Right lobe of liver (tissue), 6 donors: ENCODE results near the gene TNFAIP8L1. TPM values are rescaled to one million over a fixed set of nuclear protein-coding genes. Genes with fewer than 3 reads are reported as not detected.

ENCODE experiments used
- ATAC-seq, 4 donors: fragments of 200-7000 bp; cut with Tn5 transposase; one replicate each; pipeline ENCODE4 v1.9.1; 2020; ENCODE audit warnings: mild to moderate bottlenecking in 4 of 4, moderate library complexity in 4 of 4
- DNase-seq, 3 donors: peaks; one replicate each; pipeline ENCODE4 v3.0.0-alpha.2; 2020
- H3K27ac ChIP-seq, 3 donors: fragments of 200-600 bp; one replicate each; pipeline ENCODE4 v1.8.0; 2022
- H3K27me3 ChIP-seq, 2 donors: fragments of 200-600 bp; one replicate each; pipeline ENCODE4 v1.8.0; 2022
- H3K36me3 ChIP-seq, 4 donors: fragments of 200-600 bp; sonication (generic) in 1 of 4; one replicate each; pipeline versions ENCODE4 v1.5.1 to v1.8.0; 2017 to 2022; ENCODE audit warnings: control low read depth in 1 of 4
- H3K4me1 ChIP-seq, 4 donors: fragments of 200-600 bp; sonication (generic) in 1 of 4; one replicate each; pipeline versions ENCODE4 v1.5.1 to v1.8.0; 2017 to 2022; ENCODE audit warnings: control low read depth in 1 of 4
- H3K4me3 ChIP-seq, 3 donors: fragments of 200-600 bp; one replicate each; pipeline ENCODE4 v1.8.0; 2022
- H3K9me3 ChIP-seq, 4 donors: fragments of 200-600 bp; sonication (generic) in 1 of 4; one replicate each; pipeline versions ENCODE4 v1.5.1 to v1.8.0; 2017 to 2022; ENCODE audit warnings: control low read depth in 1 of 4
- CTCF ChIP-seq, 4 donors: fragments of 200-600 bp in 3 of 4; fragments of 450-650 bp in 1 of 4; IDR thresholded peaks; one replicate each; pipeline versions ENCODE4 v1.5.1 to v1.8.0; 2016 to 2022; ENCODE audit warnings: antibody characterized with exemption in 4 of 4, mild to moderate bottlenecking in 2 of 4
- POLR2A ChIP-seq: fragments of 450-650 bp; IDR thresholded peaks from one replicate; pipeline ENCODE4 v1.6.1; 2017; ENCODE audit warnings: antibody characterized with exemption, mild to moderate bottlenecking
- WGBS: methylation state at CpG from one replicate; pipeline ENCODE4 v1.1.6; 2018; ENCODE audit warnings: low coverage, low lambda C conversion rate; ENCODE audit not compliant: insufficient coverage; ENCODE audit errors: missing lambda C conversion rate; 5-methylcytosine and 5-hydroxymethylcytosine counted together
- intact Hi-C, 2 donors: fragments of 100-400 bp; cut with DNase I; formaldehyde crosslinking; loops; one replicate each; pipeline versions ENCODE4 v1.11.2 to v1.14.1; 2022
- total RNA-seq, 6 experiments: library from RNA; depleted of rRNA in 2 of 6; stranded (reverse); fragments of >200 nt in 2 of 6; fragmentation: NEBNext Ultra II Directional in 3 of 6; extraction: Animal tissue kit (Norgen Biotek cat#: 25700) in 3 of 6; gene quantifications; one replicate each; pipeline versions ENCODE4 v1.1.0 to v1.2.4, GENCODE V29; 2016 to 2023
- donor health status: DM: no; HTN: yes; CAD: no.
- donor health status: DM: no; HTN: no; CAD: no.
- donor health status: DM: no; HTN: no; CAD: no.
- donor health status: DM: no; HTN: yes; CAD: no.
- donor health status: DM: no; HTN: yes; CAD: no.

TNFAIP8L1 gene
- total RNA-seq, 6 experiments from 2014 or later: 16.6 to 26.4 (median 22.8) TPM

GRCh38 chr19:4692251-4693077 is 53.1 kb downstream of the TNFAIP8L1 start:
- Histone ChIP-seq H3K4me1 (peaks cover 0 to 52% (median 18%) of the 10 kb centered on the region in 4 donors), H3K27me3 (no peaks in the 10 kb centered on the region), H3K9me3 (no peaks in the 10 kb centered on the region), H3K27ac (peak overlapping the region in 1 of 3 donors; percentile 40), H3K4me3 (no peak overlapping the region), H3K36me3 (peaks cover 0 to 84% (median 35%) of the 10 kb centered on the region in 4 donors)
- TF ChIP-seq CTCF (IDR thresholded peaks at IDR 0.05): no peak
- no peak for TF ChIP-seq POLR2A
- intact Hi-C loops: no loop called here
- no peak for ATAC-seq
- no peak for DNase-seq
- WGBS: 74% methylated on average over 8 of the region's 27 CpGs

DNA sequence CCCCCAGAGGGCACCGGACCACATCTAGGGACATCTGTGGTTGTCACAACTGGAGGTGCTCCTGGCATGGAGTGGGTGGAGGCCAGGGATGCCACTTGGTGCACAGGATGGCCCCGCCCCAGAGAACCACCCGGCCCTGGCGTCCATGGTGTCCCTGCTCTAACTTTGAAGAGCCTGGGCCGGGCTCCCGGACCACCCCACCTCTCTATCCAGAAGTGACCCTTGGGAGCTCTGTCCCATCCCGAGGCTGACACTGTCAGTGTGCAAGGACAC is 53.7 kb downstream of the TNFAIP8L1 start:
- ATAC-seq (no peak), DNase-seq (no peak)
- no peak overlapping the region for H3K4me3 ChIP-seq
- H3K4me1 ChIP-seq: peaks cover 0 to 54% (median 18%) of the 10 kb centered on the region in 4 donors
- H3K27me3 ChIP-seq: no peaks in the 10 kb centered on the region
- H3K27ac ChIP-seq: peak overlapping the region in 1 of 3 donors; percentile 86
- intact Hi-C loops: no loop called here
- no CpG with 5 or more reads among the region's 7 CpGs for WGBS
- no peak for TF ChIP-seq POLR2A
- TF ChIP-seq CTCF (IDR thresholded peaks at IDR 0.05): no peak
- H3K36me3 ChIP-seq: peaks cover 0 to 84% (median 35%) of the 10 kb centered on the region in 4 donors
- no peaks in the 10 kb centered on the region for H3K9me3 ChIP-seq

- 81% methylated on average over 14 of the region's 15 CpGs for WGBS
- Histone ChIP-seq H3K36me3 (peaks cover 0 to 84% (median 34%) of the 10 kb centered on the region in 4 donors), H3K4me1 (peaks cover 0 to 54% (median 18%) of the 10 kb centered on the region in 4 donors), H3K9me3 (no peaks in the 10 kb centered on the region), H3K4me3 (no peak overlapping the region), H3K27me3 (no peaks in the 10 kb centered on the region), H3K27ac (peak overlapping the region; percentile 38 to 86 (median 59))
- intact Hi-C loops: no loop called here
- no peak for DNase-seq
- no peak for ATAC-seq
- TF ChIP-seq POLR2A (no peak), CTCF (IDR thresholded peaks at IDR 0.05) (no peak)
Observed at GRCh38 chr19:4693471-4694121, 54.3 kb downstream of the TNFAIP8L1 start.

DNA sequence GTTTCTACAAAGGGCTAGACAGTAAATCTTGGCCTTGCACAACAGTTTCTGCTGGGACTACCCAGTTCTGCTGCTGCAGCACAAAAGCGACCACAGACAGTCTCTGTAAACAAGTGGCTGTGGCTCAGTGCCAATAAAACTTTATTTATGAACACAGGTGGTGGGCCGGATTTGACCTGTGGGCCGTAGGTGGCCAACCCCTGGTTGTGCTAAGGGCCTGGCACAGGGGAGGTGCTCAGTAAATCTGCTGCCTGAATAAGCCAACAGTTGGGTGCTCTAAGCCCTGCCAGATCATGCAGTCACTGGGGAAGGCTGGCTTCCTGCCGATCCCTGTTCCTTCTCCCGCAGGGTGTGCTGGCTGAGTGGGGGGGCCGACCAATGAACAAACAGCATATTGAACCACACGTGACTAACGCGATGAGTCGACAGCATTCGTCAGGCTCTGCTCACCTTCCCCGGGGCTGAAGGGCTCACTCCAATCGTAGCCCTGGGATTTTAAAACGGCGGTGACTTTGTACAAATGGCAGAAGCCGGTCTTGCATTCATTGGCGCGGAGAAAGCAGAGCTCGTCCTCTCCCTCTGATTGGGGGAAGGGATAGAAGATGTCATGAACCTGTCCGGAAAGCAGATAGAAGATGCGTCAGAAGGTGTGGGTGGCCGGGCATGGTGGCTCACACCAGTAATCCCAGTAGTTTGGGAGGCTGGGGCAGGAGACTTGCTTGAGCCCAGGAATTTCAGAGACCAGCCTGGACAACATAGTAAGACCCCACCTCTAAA is 55.1 kb downstream of the TNFAIP8L1 start:
- H3K4me3 ChIP-seq: no peak overlapping the region
- peaks cover 0 to 81% (median 31%) of the 10 kb centered on the region in 4 donors for H3K36me3 ChIP-seq
- 30% methylated on average over 20 of the region's 22 CpGs for WGBS
- peak; percentile 89 to 97 (median 95) for DNase-seq
- peaks cover 0 to 54% (median 18%) of the 10 kb centered on the region in 4 donors for H3K4me1 ChIP-seq
- H3K27me3 ChIP-seq: no peaks in the 10 kb centered on the region
- peak overlapping the region; percentile 22 to 86 (median 73) for H3K27ac ChIP-seq
- peak; percentile 75 to 84 (median 80) for ATAC-seq
- intact Hi-C loops: no loop called here
- TF ChIP-seq CTCF (IDR thresholded peaks at IDR 0.05): no peak
- peak; percentile 40 for TF ChIP-seq POLR2A
- no peaks in the 10 kb centered on the region for H3K9me3 ChIP-seq
